Measurements from ENCODE around the gene CNBP.

DNA sequence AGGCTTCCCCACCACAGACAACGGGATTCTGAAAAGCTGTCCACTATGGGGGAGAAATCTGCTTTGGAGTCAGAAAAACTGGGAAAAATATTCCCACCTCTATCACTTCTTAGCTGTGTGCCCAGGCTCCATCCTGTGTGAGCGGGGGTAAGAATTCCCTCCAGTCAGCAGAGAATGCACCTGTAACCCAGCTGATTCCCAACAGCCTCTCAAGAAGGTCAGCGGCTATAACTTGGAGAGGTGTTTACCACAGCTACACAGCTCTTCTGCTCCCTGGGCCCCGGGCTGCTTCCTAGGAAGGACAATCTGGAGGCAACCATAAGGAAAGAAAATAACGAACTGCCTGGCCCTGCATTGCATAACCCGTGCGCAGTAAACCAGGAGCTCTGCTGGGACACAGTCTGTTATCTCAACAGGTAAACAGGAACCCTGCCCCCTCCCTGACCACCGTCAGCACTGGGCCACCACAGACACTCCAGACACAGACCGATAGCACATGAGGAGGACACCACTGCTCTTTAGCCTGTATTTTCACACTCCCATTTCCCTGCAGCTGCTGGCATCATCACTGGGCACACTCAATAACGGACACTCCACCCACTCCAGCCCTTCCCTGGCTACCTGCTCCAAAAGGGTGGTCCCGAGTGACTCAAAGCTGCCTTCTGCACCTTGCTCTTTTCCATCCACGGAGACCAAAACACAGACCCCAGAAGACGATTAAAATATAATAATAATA is 64.2 kb downstream of the CNBP start:
- no peak for TF ChIP-seq YY1 (IDR thresholded peaks at IDR 0.05; ENCODE audit: insufficient read depth, insufficient read length)
- no peak for TF ChIP-seq ZNF274 (IDR thresholded peaks at IDR 0.05; ENCODE audit: low read depth, low read length)
- TF ChIP-seq SUZ12 (IDR thresholded peaks at IDR 0.05; ENCODE audit: extremely low read depth, insufficient read depth, insufficient read length), result no peak

Data from NT2/D1 (cell line).